GM19023 (cell line): ENCODE data around the gene SOS2.
"Not testable (repeated sequence)": the region's sequence is repeated elsewhere in the genome, so short reads cannot be mapped to it uniquely, and the experiment has no call there.

Experiments
- ATAC-seq: cut with Tn5 transposase; IDR thresholded peaks from one replicate; pipeline ENCODE4 v1.9.1; 2021; ENCODE audit warnings: mild to moderate bottlenecking, moderate library complexity; ENCODE audit not compliant: unreplicated experiment

The SOS2 gene

GRCh38 chr14:50086321-50086711 lies 145.1 kb downstream of the SOS2 start:
- ATAC-seq: no peak

- ATAC-seq: peak; percentile 45
These were observed 145.6 kb downstream of the SOS2 start for GRCh38 chr14:50085570-50086320.

GRCh38 chr14:50084666-50085065 lies 146.7 kb downstream of the SOS2 start:
- no peak for ATAC-seq

- peak; percentile 44 for ATAC-seq
These were observed 147.7 kb downstream of the SOS2 start for GRCh38 chr14:50083467-50084337.

GRCh38 chr14:50082784-50083466 lies 148.5 kb downstream of the SOS2 start:
- peak; percentile 76 for ATAC-seq

GRCh38 chr14:50082308-50082742 lies 149.1 kb downstream of the SOS2 start:
- no peak for ATAC-seq

GRCh38 chr14:50079103-50079502 lies 152.3 kb downstream of the SOS2 start:
- ATAC-seq: not testable (repeated sequence)

GRCh38 chr14:50073663-50074062 lies 157.7 kb downstream of the SOS2 start:
- not testable (repeated sequence) for ATAC-seq

- ATAC-seq: no peak
These were observed 159.0 kb downstream of the SOS2 start for GRCh38 chr14:50072395-50072794.

- no peak for ATAC-seq
These were observed 160.4 kb downstream of the SOS2 start for GRCh38 chr14:50070840-50071548.

GRCh38 chr14:50070230-50070629 lies 161.1 kb downstream of the SOS2 start:
- ATAC-seq: no peak

- ATAC-seq: no peak
These were observed 162.1 kb downstream of the SOS2 start for GRCh38 chr14:50069325-50069724.

- no peak for ATAC-seq
These were observed 162.9 kb downstream of the SOS2 start for GRCh38 chr14:50068496-50068895.

GRCh38 chr14:50067723-50068495 lies 163.5 kb downstream of the SOS2 start:
- ATAC-seq: no peak
